ENCODE results near the gene TWNK.

Gene TWNK

GRCh38 chr10:101031796-101032636 lies 44.7 kb downstream of the TWNK start (continued):
- TF ChIP-seq SP3 (tag by site-specific recombination; IDR thresholded peaks at IDR 0.05) = peak; percentile 94
- TF ChIP-seq PRDM6 (tag by site-specific recombination; IDR thresholded peaks at IDR 0.05) = no peak
- TF ChIP-seq ZBTB7A (tag by site-specific recombination; IDR thresholded peaks at IDR 0.05; ENCODE audit: low read depth) = peak; percentile 14; the same call in 1 of the 2 replicates
- TF ChIP-seq HOXD13 (CRISPR knock-in tag; IDR thresholded peaks at IDR 0.05; ENCODE audit: borderline replicate concordance) = no peak
- peak; percentile 76 for TF ChIP-seq ZFHX2 (tag by site-specific recombination; conservative IDR thresholded peaks at IDR 0.05)
- TF ChIP-seq KLF10 (tag by site-specific recombination; IDR thresholded peaks at IDR 0.05) = no peak
- no peak; the same call in 1 of the 2 replicates for TF ChIP-seq ZNF266 (tag by site-specific recombination; IDR thresholded peaks at IDR 0.05; ENCODE audit: low read depth)
- no peak for TF ChIP-seq ELK4 (IDR thresholded peaks at IDR 0.05; ENCODE audit: borderline replicate concordance, low read depth, low read length)
- TF ChIP-seq ZNF311 (tag by site-specific recombination; IDR thresholded peaks at IDR 0.05; ENCODE audit: borderline replicate concordance) = no peak
- TF ChIP-seq ZNF175 (tag by site-specific recombination; IDR thresholded peaks at IDR 0.05) = no peak
- TF ChIP-seq FEZF1 (tag by site-specific recombination; IDR thresholded peaks at IDR 0.05) = no peak
- no peak for TF ChIP-seq ZSCAN23 (tag by site-specific recombination; IDR thresholded peaks at IDR 0.05)
- TF ChIP-seq ZNF223 (tag by site-specific recombination; IDR thresholded peaks at IDR 0.05) = peak; percentile 97
- TF ChIP-seq ZIC2 (tag by site-specific recombination; IDR thresholded peaks at IDR 0.05) = peak; percentile 8; the same call in 1 of the 2 replicates
- TF ChIP-seq ZNF639 (tag by site-specific recombination; IDR thresholded peaks at IDR 0.05) = no peak
- TF ChIP-seq TSHZ1 (tag by site-specific recombination; IDR thresholded peaks at IDR 0.05; ENCODE audit: borderline replicate concordance) = no peak
- TF ChIP-seq ZNF350 (tag by site-specific recombination; IDR thresholded peaks at IDR 0.05) = no peak
- peak; percentile 45 for TF ChIP-seq GLIS2 (tag by site-specific recombination; IDR thresholded peaks at IDR 0.05)
- TF ChIP-seq ZNF335 (tag by site-specific recombination; conservative IDR thresholded peaks at IDR 0.05) = peak; percentile 40
- TF ChIP-seq ZBTB17 (tag by site-specific recombination; IDR thresholded peaks at IDR 0.05) = no peak
- TF ChIP-seq KLF16 (tag by site-specific recombination; IDR thresholded peaks at IDR 0.05) = peak; percentile 62; the same call in 1 of the 2 replicates
- peak; percentile 70; the same call in 1 of the 2 replicates for TF ChIP-seq ZBTB8A (tag by site-specific recombination; IDR thresholded peaks at IDR 0.05)
- TF ChIP-seq HOXC10 (CRISPR knock-in tag; IDR thresholded peaks at IDR 0.05) = no peak
- TF ChIP-seq ZNF24 (tag by site-specific recombination; IDR thresholded peaks at IDR 0.05) = no peak
- TF ChIP-seq, protein P1, sequence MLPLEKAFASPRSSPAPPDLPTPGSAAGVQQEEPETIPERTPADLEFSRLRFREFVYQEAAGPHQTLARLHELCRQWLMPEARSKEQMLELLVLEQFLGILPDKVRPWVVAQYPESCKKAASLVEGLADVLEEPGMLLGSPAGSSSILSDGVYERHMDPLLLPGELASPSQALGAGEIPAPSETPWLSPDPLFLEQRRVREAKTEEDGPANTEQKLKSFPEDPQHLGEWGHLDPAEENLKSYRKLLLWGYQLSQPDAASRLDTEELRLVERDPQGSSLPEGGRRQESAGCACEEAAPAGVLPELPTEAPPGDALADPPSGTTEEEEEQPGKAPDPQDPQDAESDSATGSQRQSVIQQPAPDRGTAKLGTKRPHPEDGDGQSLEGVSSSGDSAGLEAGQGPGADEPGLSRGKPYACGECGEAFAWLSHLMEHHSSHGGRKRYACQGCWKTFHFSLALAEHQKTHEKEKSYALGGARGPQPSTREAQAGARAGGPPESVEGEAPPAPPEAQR (tag by site-specific recombination; IDR thresholded peaks at IDR 0.05) = no peak
- peak; percentile 89 for TF ChIP-seq GLIS1 (tag by site-specific recombination; IDR thresholded peaks at IDR 0.05)
- TF ChIP-seq ZNF2 (tag by site-specific recombination; IDR thresholded peaks at IDR 0.05) = no peak
- peak; percentile 6; the same call in 1 of the 2 replicates for TF ChIP-seq PATZ1 (tag by site-specific recombination; IDR thresholded peaks at IDR 0.05)
- no peak for TF ChIP-seq ZNF416 (tag by site-specific recombination; IDR thresholded peaks at IDR 0.05)
- TF ChIP-seq ZFP69B (tag by site-specific recombination; IDR thresholded peaks at IDR 0.05) = no peak
